NCI-H2081 treated with DMSO at 0.1 percent for 48 hours (cell line): ENCODE results near the gene MARCHF2.

Experiments used
- DNase-seq: peaks from one replicate; lab custom pipeline; 2025; lab: John Stamatoyannopoulos, UW

The MARCHF2 gene

GRCh38 chr19:8387688-8388611 is 25.2 kb upstream of the MARCHF2 start:
- no peak for DNase-seq

- DNase-seq, result no peak
Measured at GRCh38 chr19:8388612-8388958, 24.5 kb upstream of the MARCHF2 start.

GRCh38 chr19:8389891-8390616 is 23.1 kb upstream of the MARCHF2 start, which contains the start of gene RAB11B:
Gene RAB11B (plus strand): TSS chr19:8390360. CDS start chr19:8390417, 57 bp downstream.
- peak; percentile 99 for DNase-seq

- DNase-seq, result no peak
Measured at GRCh38 chr19:8390617-8390981, 22.5 kb upstream of the MARCHF2 start.

- no peak for DNase-seq
Measured at GRCh38 chr19:8391198-8392016, 21.7 kb upstream of the MARCHF2 start.

GRCh38 chr19:8392017-8392591 is 21.0 kb upstream of the MARCHF2 start:
- DNase-seq, result no peak

GRCh38 chr19:8393192-8393870 is 19.8 kb upstream of the MARCHF2 start:
- no peak for DNase-seq

- DNase-seq, result no peak
Measured at GRCh38 chr19:8393871-8394250, 19.2 kb upstream of the MARCHF2 start.

- no peak for DNase-seq
Measured at GRCh38 chr19:8395621-8396082, 17.5 kb upstream of the MARCHF2 start.

- DNase-seq, result no peak
Measured at GRCh38 chr19:8396185-8396562, 16.9 kb upstream of the MARCHF2 start.

GRCh38 chr19:8396563-8397203 is 16.4 kb upstream of the MARCHF2 start:
- no peak for DNase-seq

DNA sequence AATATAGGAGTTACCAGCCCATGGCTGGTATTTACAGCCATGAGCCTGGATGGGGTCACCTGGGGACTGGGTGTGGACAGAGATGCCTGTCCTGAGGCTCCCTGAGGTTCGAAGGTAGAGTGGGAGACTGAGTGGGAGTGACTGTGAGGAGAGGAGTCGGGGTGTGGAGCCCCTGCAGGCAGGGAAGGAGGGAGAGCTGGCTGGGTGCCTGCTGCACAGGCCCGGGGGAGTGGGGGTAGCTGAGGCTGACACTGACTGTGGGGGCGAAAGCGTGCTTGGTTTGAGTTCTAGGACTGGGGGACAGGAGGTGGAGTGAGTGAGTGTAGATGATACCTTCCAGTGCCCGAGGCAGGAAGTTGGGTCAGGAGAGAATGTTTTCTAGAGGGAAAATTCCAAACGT is 15.8 kb upstream of the MARCHF2 start:
- no peak for DNase-seq

DNA sequence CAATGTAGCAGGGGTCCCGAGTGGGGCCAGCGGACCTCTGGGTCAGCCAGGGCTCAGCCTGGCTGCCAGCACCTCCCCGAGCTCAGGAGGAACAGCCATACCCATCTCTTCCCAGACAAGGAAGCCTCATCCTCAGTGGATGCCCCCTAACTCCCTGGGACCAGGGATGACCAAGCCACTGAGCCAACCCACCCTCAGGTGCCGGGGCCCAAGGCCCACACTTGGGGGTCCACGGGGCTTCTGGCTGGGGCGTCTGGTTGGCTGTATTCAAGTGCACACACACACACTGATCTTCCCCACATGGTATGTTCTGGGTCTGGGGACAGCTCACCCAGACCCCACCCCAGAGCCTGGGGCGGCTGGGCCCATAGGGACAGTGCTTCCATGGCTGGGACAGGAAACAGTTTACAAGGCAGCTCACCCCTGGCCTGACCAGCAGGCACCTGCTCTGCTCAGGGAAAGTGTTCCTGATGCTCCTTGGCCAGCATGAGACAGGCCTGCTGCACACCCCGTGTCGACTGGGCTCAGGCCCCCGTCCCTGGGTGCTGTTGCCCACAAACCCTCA is 15.3 kb upstream of the MARCHF2 start:
- DNase-seq, result no peak

GRCh38 chr19:8398311-8398771 is 14.8 kb upstream of the MARCHF2 start:
- DNase-seq, result no peak

DNA sequence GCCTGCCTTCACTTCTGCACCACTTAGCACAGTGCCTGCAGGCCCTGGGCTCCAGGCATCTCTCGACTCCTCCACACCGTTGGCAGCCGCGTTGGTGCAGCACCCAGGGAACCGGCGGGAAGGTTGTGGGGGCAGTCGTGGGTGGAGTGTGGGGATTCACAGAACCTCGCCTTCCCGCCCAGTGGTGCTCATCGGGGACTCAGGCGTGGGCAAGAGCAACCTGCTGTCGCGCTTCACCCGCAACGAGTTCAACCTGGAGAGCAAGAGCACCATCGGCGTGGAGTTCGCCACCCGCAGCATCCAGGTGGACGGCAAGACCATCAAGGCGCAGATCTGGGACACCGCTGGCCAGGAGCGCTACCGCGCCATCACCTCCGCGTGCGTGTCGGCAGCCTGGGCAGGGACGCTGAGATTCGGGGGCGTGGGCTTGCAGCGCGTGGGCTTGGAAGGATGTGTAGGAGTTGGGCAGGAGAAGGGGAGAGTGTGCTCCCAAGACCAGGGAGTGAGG is 13.4 kb upstream of the MARCHF2 start:
- no peak for DNase-seq

DNA sequence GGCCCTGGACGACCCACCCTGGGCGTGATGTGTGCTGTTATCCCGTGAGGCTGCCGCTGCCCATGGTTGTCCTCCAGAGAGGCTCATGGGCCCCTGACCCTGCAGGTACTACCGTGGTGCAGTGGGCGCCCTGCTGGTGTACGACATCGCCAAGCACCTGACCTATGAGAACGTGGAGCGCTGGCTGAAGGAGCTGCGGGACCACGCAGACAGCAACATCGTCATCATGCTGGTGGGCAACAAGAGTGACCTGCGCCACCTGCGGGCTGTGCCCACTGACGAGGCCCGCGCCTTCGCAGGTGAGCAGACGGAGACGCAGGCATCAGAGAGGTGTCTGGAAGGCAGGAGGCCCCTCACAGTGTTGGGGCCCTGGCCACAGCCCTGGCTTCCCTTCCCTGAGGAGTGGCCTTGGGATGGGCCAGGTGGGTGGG is 11.1 kb upstream of the MARCHF2 start:
- no peak for DNase-seq

DNA sequence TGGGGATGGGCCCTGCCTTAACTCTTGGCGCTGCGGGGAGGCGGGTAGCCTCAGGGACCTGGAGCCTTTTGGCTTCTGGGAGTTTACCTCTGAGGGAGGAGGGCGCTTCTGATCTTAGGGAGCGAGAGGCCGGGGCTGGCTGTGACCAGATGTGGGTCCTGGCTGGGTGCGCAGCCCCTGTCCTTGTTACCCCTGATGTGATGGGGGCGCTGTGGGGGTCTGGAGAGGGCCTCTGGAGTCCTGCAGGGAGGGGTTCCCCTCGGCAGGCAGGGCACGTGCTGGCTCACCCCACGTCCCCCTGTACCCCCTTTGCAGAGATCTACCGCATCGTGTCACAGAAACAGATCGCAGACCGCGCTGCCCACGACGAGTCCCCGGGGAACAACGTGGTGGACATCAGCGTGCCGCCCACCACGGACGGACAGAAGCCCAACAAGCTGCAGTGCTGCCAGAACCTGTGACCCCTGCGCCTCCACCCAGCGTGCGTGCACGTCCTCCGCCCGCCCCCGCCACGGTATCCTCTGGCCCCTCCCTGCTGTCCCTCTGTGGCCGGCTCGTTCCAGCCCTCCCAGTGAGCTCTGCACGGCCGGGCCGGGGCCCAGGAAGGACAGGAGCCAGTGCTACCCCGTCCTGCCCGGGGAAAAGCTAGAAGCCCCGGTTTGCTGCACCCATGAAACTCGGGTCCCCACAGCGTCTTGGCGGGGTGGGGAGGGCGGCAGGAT is 9.8 kb upstream of the MARCHF2 start:
- DNase-seq, result no peak

GRCh38 chr19:8403820-8404109 is 9.3 kb upstream of the MARCHF2 start:
- no peak for DNase-seq

- DNase-seq, result no peak
Measured at GRCh38 chr19:8404391-8405151, 8.5 kb upstream of the MARCHF2 start.
